Natural killer cell (primary cell): ENCODE measurements around the gene TLL2. TPM values are rescaled to one million over a fixed set of nuclear protein-coding genes. Genes with fewer than 3 reads are reported as not detected.

Experiments used
- ATAC-seq, 3 donors: fragments of 150-1000 bp in 2 of 3; fragments of 200-7000 bp in 1 of 3; cut with Tn5 transposase; 1 replicate in 1 of 3; 2 replicates in 2 of 3; pipeline ENCODE4 v1.10.0; 2021; ENCODE audit warnings: mild to moderate bottlenecking in 2 of 3, moderate library complexity in 2 of 3
- DNase-seq, 2 donors: peaks; one replicate each; pipeline versions ENCODE4 v3.0.0 to v3.0.0-alpha.2; 2013 to 2021; ENCODE audit warnings: mixed read lengths in 1 of 2
- H3K27ac ChIP-seq: one replicate; pipeline ENCODE4 v1.5.1; 2013; ENCODE audit warnings: mild to moderate bottlenecking, low read length
- H3K27me3 ChIP-seq: one replicate; pipeline ENCODE4 v1.6.1; 2013; ENCODE audit warnings: low read length; ENCODE audit not compliant: control insufficient read depth, insufficient read depth
- H3K36me3 ChIP-seq: one replicate; pipeline ENCODE4 v1.6.1; 2013; ENCODE audit warnings: low read length; ENCODE audit not compliant: control insufficient read depth, insufficient read depth
- H3K4me1 ChIP-seq: one replicate; pipeline ENCODE4 v1.6.1; 2013; ENCODE audit warnings: low read length; ENCODE audit not compliant: control insufficient read depth, insufficient read depth
- H3K4me3 ChIP-seq: one replicate; pipeline ENCODE4 v1.5.1; 2013; ENCODE audit warnings: low read length
- H3K9me3 ChIP-seq: one replicate; pipeline ENCODE4 v1.6.1; 2013; ENCODE audit warnings: low read length; ENCODE audit not compliant: control insufficient read depth, insufficient read depth
- H3K27ac Mint-ChIP-seq, 2 donors: one replicate each; pipeline ENCODE4 v1.8.0; 2022; ENCODE audit warnings: mild to moderate bottlenecking in 2 of 2, mixed read lengths in 2 of 2, moderate library complexity in 1 of 2
- H3K27me3 Mint-ChIP-seq, 2 donors: one replicate each; pipeline ENCODE4 v1.8.0; 2022; ENCODE audit warnings: low read depth in 2 of 2, mixed read lengths in 2 of 2
- H3K36me3 Mint-ChIP-seq: one replicate; pipeline ENCODE4 v1.8.0; 2022; ENCODE audit warnings: mixed read lengths
- H3K4me1 Mint-ChIP-seq, 2 donors: one replicate each; pipeline ENCODE4 v1.8.0; 2022; ENCODE audit warnings: mixed read lengths in 2 of 2
- H3K4me3 Mint-ChIP-seq: one replicate; pipeline ENCODE4 v1.8.0; 2022; ENCODE audit warnings: mild to moderate bottlenecking, moderate library complexity, mixed read lengths
- H3K9me3 Mint-ChIP-seq, 2 donors: one replicate each; pipeline ENCODE4 v1.8.0; 2022; ENCODE audit warnings: mixed read lengths in 2 of 2
- CTCF ChIP-seq: fragments of 200-600 bp; IDR thresholded peaks from one replicate; pipeline ENCODE4 v1.8.0; 2022; ENCODE audit warnings: antibody characterized with exemption
- WGBS: methylation state at CpG from one replicate; pipeline ENCODE4 v1.1.7; 2013; ENCODE audit warnings: missing lambda C conversion rate; ENCODE audit not compliant: insufficient coverage; 5-methylcytosine and 5-hydroxymethylcytosine counted together
- intact Hi-C: fragments of 100-400 bp; cut with micrococcal nuclease; formaldehyde crosslinking; loops from one replicate; pipeline ENCODE4 v1.14.2; 2022
- total RNA-seq, 4 donors: library from RNA; stranded (reverse); fragments of 120-200 nt in 1 of 4; gene quantifications; one replicate each; pipeline versions ENCODE4 v1.2.3 to v1.2.4, GENCODE V29; 2013 to 2022

TLL2 gene
- total RNA-seq, 3 donors from 2014 or later (not counting 1 experiment from before 2014, with no cell fraction given), result not detected

DNA sequence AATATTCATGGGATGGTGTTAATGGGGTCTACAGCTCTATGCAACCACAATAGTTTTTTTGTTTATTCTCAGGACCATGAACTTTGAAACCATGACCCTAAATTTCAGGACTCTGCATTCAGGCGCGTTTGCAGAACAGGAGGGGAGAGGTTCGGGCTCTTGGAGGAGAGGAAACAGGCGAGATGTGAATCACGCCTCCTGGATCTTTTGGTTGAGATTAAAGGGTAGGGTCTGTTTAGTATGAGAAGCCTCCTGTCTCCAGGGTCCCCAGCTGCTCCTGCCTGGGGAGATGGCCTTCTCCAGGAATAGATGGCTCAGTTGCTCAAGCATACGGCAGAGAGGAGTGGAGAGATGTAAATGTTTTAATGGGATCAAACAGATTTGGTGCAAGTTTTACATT is 18.2 kb downstream of the TLL2 start:
- Histone ChIP-seq H3K27me3 (no peaks in the 10 kb centered on the region), H3K4me3 (no peak overlapping the region), H3K9me3 (no peaks in the 10 kb centered on the region), H3K36me3 (no peaks in the 10 kb centered on the region), H3K27ac (no peak overlapping the region), H3K4me1 (no peaks in the 10 kb centered on the region)
- no peak overlapping the region for H3K4me3 Mint-ChIP-seq
- no peak for ATAC-seq
- no peak for DNase-seq
- H3K4me1 Mint-ChIP-seq, result no peaks in the 10 kb centered on the region
- H3K27ac Mint-ChIP-seq, result no peak overlapping the region
- TF ChIP-seq CTCF, result no peak
- H3K27me3 Mint-ChIP-seq, result peaks cover 13 to 39% of the 10 kb centered on the region in 2 donors
- 94% methylated on average over 6 of the region's 6 CpGs for WGBS
- no peaks in the 10 kb centered on the region for H3K36me3 Mint-ChIP-seq
- no peaks in the 10 kb centered on the region for H3K9me3 Mint-ChIP-seq
- intact Hi-C loops, result no loop called here

DNA sequence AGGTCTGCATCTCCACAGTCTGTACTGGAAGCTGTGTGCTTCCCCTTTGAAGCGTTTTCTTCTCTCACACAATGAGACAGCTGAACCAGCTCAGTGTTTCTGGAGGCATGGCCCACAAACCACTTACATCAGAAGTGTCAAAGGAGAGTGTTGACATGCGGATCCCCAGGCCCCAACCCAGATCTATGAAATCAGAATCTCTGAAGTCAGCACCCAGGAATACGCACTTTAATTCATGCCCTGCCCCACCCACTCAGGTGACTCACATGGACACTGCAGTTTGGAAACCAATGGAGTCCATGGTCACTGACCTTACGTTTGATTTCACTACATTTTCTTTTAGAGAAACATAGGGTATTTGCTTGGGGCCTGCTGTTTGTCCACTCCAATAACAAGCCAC is 19.0 kb downstream of the TLL2 start:
- DNase-seq, result no peak
- intact Hi-C loops, result no loop called here
- no peak for TF ChIP-seq CTCF
- Mint-ChIP-seq H3K27me3 (peaks cover 13 to 39% of the 10 kb centered on the region in 2 donors), H3K9me3 (no peaks in the 10 kb centered on the region), H3K36me3 (no peaks in the 10 kb centered on the region), H3K4me1 (no peaks in the 10 kb centered on the region), H3K27ac (no peak overlapping the region), H3K4me3 (no peak overlapping the region)
- Histone ChIP-seq H3K27me3 (no peaks in the 10 kb centered on the region), H3K4me1 (no peaks in the 10 kb centered on the region), H3K36me3 (no peaks in the 10 kb centered on the region), H3K27ac (no peak overlapping the region), H3K9me3 (no peaks in the 10 kb centered on the region), H3K4me3 (no peak overlapping the region)
- ATAC-seq, result no peak
- 71% methylated on average over 4 of the region's 4 CpGs for WGBS

DNA sequence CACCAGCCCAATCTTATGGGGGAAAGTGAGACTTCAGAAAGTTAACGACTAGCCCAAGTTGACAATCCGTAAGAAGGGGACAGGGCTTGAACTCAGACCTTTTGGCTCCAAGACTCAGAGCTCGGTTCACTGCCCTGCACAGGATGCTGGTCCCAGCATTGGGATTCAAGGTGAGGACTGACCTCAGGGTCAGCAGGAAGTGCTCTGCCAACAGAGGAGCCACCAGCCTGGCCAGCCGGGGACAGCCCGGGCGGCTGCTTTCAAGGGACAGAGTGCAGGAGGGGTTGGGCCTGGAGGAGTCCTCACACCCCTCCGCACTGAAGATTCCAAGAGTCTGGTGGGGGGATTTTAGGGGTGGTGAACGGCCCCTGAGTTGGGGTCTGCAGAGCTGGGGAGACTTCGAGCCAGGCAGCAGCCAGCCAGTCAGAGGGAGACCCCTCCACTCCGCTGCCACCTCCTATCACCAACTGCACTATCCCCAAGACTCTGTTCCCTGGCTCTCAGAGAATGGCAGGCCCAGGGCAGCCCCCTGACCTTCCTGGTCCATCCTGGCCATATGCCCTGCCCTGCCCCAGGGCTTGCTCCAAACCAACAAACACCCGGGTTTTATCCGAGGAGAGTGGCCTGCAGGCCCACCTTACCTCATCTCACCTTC is 19.7 kb downstream of the TLL2 start:
- no peaks in the 10 kb centered on the region for H3K36me3 ChIP-seq
- H3K4me1 ChIP-seq, result no peaks in the 10 kb centered on the region
- Mint-ChIP-seq H3K4me1 (no peaks in the 10 kb centered on the region), H3K36me3 (no peaks in the 10 kb centered on the region), H3K4me3 (no peak overlapping the region), H3K27ac (no peak overlapping the region), H3K27me3 (peaks cover 16 to 33% of the 10 kb centered on the region in 2 donors), H3K9me3 (no peaks in the 10 kb centered on the region)
- no peaks in the 10 kb centered on the region for H3K9me3 ChIP-seq
- no peak for TF ChIP-seq CTCF
- ATAC-seq, result no peak
- H3K27ac ChIP-seq, result no peak overlapping the region
- no peak for DNase-seq
- WGBS, result 90% methylated on average over 12 of the region's 12 CpGs
- H3K27me3 ChIP-seq, result no peaks in the 10 kb centered on the region
- intact Hi-C loops, result no loop called here
- no peak overlapping the region for H3K4me3 ChIP-seq

GRCh38 chr10:96493254-96493653 is 20.5 kb downstream of the TLL2 start:
- H3K4me3 Mint-ChIP-seq, result no peak overlapping the region
- no peak for DNase-seq
- H3K9me3 ChIP-seq, result no peaks in the 10 kb centered on the region
- no peaks in the 10 kb centered on the region for H3K9me3 Mint-ChIP-seq
- no peak for TF ChIP-seq CTCF
- no peaks in the 10 kb centered on the region for H3K36me3 ChIP-seq
- 86% methylated on average over 2 of the region's 2 CpGs for WGBS
- H3K36me3 Mint-ChIP-seq, result no peaks in the 10 kb centered on the region
- no peaks in the 10 kb centered on the region for H3K27me3 ChIP-seq
- no peak overlapping the region for H3K27ac Mint-ChIP-seq
- H3K4me1 Mint-ChIP-seq, result no peaks in the 10 kb centered on the region
- H3K27ac ChIP-seq, result no peak overlapping the region
- ATAC-seq, result no peak
- no peak overlapping the region for H3K4me3 ChIP-seq
- H3K27me3 Mint-ChIP-seq, result peaks cover 17 to 25% of the 10 kb centered on the region in 2 donors
- intact Hi-C loops, result no loop called here
- H3K4me1 ChIP-seq, result no peaks in the 10 kb centered on the region
